Suprapubic skin (tissue), 4 donors: ENCODE results near the gene TAS1R1. TPM values are rescaled to one million over a fixed set of nuclear protein-coding genes. Genes with fewer than 3 reads are reported as not detected.

Experiments
- DNase-seq, 2 donors: peaks; one replicate each; pipeline ENCODE4 v3.0.0-alpha.2; 2019; ENCODE audit warnings: low spot score in 2 of 2
- H3K27ac ChIP-seq: fragments of 200-600 bp; sonication (generic); one replicate; pipeline ENCODE4 v1.5.1; 2019
- H3K27me3 ChIP-seq: fragments of 200-600 bp; sonication (generic); one replicate; pipeline ENCODE4 v1.5.1; 2019
- H3K36me3 ChIP-seq: fragments of 200-600 bp; sonication (generic); one replicate; pipeline ENCODE4 v1.5.1; 2019
- H3K4me1 ChIP-seq: fragments of 200-600 bp; sonication (generic); one replicate; pipeline ENCODE4 v1.5.1; 2019
- H3K4me3 ChIP-seq: fragments of 200-600 bp; sonication (generic); one replicate; pipeline ENCODE4 v1.5.1; 2019; ENCODE audit warnings: mild to moderate bottlenecking
- H3K9me3 ChIP-seq: fragments of 200-600 bp; sonication (generic); one replicate; pipeline ENCODE4 v1.5.1; 2019
- EP300 ChIP-seq: sonication (generic); formaldehyde crosslinking; IDR thresholded peaks from one replicate; pipeline ENCODE4 v1.6.1; 2017; ENCODE audit warnings: antibody characterized with exemption
- POLR2A ChIP-seq, 2 donors: fragments of 450-650 bp; IDR thresholded peaks; one replicate each; pipeline ENCODE4 v1.6.1; 2017; ENCODE audit warnings: antibody characterized with exemption in 2 of 2, mild to moderate bottlenecking in 2 of 2, moderate library complexity in 2 of 2
- POLR2AphosphoS5 ChIP-seq, 3 donors: sonication (generic); formaldehyde crosslinking; IDR thresholded peaks; one replicate each; pipeline ENCODE4 v1.6.1; 2017; ENCODE audit warnings: antibody characterized with exemption in 3 of 3
- WGBS: methylation state at CpG from one replicate; pipeline ENCODE4 v1.1.5; 2018; 5-methylcytosine and 5-hydroxymethylcytosine counted together
- total RNA-seq, 4 donors: library from RNA; depleted of rRNA; stranded (reverse); fragments of >200 nt; gene quantifications; one replicate each; pipeline ENCODE4 v1.1.0, GENCODE V29; 2016
- TF ChIP-seq, protein P1 (sequence below), 2 donors: fragments of 200-600 bp in 1 of 2; fragments of 450-650 bp in 1 of 2; sonication (generic) in 1 of 2; IDR thresholded peaks; one replicate each; pipeline ENCODE4 v1.5.1; 2016 to 2019; ENCODE audit warnings: antibody characterized with exemption in 2 of 2, mild to moderate bottlenecking in 1 of 2, moderate library complexity in 1 of 2

TAS1R1 gene
- total RNA-seq, result under 1 TPM in 2 of 4 donors, not detected in 2; 0.40 to 0.45 TPM

DNA sequence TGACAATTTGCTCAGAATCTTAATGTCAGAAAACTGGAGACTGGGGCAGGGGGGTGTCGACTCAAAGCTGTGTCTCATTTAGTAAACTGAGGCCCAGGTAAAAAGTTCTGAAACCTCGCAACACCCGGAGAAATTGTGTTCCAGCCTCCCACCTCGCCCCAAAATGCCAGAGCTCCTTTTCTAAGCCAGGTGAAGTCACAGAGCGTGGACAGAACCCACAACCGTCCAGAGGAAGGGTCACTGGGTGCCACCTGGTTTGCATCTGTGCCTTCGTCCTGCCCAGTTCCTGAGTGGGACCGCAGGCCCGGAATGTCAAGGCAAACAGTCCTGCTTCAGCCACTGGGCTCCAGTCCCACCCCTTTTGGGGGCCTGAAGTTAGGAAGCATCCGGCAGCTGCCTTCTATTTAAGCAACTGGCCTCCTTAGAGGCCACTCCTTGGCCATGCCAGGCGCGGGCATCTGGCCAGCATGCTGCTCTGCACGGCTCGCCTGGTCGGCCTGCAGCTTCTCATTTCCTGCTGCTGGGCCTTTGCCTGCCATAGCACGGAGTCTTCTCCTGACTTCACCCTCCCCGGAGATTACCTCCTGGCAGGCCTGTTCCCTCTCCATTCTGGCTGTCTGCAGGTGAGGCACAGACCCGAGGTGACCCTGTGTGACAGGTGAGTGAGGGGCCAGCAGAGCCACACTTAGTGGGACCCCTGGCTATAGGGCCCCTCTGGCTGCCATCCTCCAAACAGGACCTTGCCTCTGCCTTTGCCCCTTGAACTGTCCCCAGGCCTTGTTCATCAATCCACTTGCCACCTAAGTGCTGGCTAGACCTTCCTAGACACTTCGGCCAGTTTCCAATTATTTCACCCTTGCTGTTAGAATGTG, at the start of gene TAS1R1:
Gene TAS1R1 (plus strand): TSS at position 401 of the 872 bp plus-strand sequence. CDS start 67 bp downstream, at position 468.
- DNase-seq, result peak in 1 of 2 donors; percentile 71
- Histone ChIP-seq H3K36me3 (peaks cover 4% of the 10 kb centered on the region), H3K4me1 (peaks cover 23% of the 10 kb centered on the region), H3K9me3 (no peaks in the 10 kb centered on the region), H3K27me3 (no peaks in the 10 kb centered on the region), H3K27ac (peak within 1 kb of the TSS; percentile 84), H3K4me3 (peak within 1 kb of the TSS; percentile 99)
- WGBS, result 59% methylated on average over 16 of the region's 19 CpGs
- TF ChIP-seq POLR2A (IDR thresholded peaks at IDR 0.05), result no peak
- TF ChIP-seq POLR2AphosphoS5 (IDR thresholded peaks at IDR 0.05), result no peak
- TF ChIP-seq, protein P1, sequence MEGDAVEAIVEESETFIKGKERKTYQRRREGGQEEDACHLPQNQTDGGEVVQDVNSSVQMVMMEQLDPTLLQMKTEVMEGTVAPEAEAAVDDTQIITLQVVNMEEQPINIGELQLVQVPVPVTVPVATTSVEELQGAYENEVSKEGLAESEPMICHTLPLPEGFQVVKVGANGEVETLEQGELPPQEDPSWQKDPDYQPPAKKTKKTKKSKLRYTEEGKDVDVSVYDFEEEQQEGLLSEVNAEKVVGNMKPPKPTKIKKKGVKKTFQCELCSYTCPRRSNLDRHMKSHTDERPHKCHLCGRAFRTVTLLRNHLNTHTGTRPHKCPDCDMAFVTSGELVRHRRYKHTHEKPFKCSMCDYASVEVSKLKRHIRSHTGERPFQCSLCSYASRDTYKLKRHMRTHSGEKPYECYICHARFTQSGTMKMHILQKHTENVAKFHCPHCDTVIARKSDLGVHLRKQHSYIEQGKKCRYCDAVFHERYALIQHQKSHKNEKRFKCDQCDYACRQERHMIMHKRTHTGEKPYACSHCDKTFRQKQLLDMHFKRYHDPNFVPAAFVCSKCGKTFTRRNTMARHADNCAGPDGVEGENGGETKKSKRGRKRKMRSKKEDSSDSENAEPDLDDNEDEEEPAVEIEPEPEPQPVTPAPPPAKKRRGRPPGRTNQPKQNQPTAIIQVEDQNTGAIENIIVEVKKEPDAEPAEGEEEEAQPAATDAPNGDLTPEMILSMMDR (IDR thresholded peaks at IDR 0.05), result no peak
- no peak for TF ChIP-seq EP300

DNA sequence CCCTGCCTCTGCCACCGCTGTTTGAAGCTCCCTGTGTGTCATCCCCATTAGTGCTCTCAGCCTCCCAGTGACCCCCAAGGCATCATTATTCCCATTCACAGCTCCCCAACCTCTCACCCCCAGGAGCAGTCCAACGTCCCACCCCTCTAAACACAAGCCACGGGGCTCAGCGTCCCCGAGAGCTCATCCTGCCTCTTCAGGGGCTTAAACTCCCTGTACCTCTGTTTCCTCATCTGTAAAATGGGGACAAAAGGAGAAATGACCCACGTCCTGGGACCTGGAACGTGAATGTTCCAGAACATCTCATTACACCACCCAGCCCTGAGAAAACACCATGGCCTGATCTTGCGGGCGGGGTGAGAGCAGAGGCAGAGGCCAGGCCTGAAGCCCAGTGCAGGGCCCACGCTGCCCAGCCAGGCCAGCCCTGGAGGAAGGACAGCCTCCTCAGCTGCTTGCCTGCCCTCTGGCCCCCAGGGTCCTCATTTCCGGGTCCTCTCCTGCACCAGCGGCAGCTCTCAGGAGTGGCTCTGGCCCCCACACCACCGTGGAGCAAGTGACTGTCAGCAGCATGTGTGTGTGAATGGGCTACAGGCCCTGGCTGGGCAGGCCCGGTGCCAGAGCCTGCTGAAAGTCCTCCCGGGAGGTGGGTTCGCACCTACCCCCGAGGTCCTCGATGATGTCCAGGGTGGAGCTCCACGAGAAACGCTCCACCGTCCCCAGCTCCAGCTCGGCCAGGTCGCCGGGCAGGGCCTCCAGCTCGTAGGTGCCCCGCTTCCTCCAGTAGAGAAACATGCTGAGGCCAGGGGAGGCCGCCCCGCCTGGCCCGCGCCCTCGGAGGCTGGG, 49.5 kb upstream of the TAS1R1 start:
- Histone ChIP-seq H3K4me1 (peaks cover 14% of the 10 kb centered on the region), H3K27me3 (no peaks in the 10 kb centered on the region)
- WGBS, result 90% methylated on average over 17 of the region's 31 CpGs

DNA sequence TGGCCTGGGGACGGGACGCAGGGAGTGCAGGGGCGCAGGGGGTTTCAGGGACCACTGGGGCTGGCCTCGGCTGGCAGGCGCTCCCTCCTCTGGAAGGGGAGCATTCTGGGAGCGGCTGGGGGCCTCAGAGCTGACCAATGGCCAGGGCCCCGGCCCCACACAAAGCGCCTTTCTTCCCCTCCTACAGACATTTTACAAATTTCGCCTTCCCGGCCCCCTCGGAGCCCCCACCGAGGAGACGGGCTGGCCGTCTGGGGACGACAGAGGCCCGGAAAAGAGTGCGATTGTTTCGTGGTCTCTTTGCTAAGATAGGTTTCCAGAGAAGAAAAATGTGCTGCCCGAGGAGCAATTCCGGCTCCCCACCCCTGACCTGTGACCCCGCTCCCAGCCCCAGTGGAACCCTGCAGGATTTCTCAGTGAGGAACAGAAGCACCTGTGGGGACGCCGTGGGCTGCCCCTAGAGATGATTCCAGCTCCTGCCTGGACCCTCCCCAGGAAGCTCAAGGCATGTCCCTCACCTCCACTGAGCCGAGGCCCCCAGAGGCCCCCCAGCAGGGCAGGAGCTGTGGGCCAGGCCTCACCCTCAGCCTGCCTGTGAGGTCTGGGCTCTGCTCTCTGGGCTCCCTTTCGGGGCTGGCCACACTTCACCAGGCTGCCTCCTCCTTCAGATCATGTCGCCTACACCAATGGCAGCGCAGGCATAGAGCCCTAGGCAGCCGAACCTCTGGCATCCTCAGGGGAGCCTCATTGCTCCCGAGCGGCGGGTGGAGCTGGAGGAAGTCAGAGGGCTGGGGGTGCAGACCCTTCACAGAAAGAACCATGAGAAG, 48.7 kb upstream of the TAS1R1 start:
- TF ChIP-seq EP300 (no peak), POLR2AphosphoS5 (IDR thresholded peaks at IDR 0.05) (no peak), POLR2A (IDR thresholded peaks at IDR 0.05) (no peak)
- TF ChIP-seq, protein P1 (IDR thresholded peaks at IDR 0.05), result no peak
- no peak for DNase-seq
- WGBS, result 85% methylated on average over 26 of the region's 31 CpGs
- Histone ChIP-seq H3K27me3 (no peaks in the 10 kb centered on the region), H3K4me3 (no peak overlapping the region), H3K9me3 (no peaks in the 10 kb centered on the region), H3K4me1 (peaks cover 14% of the 10 kb centered on the region), H3K36me3 (no peaks in the 10 kb centered on the region), H3K27ac (no peak overlapping the region)

More for the DNA sequence above, 49.5 kb upstream of the TAS1R1 start:
- H3K27ac ChIP-seq, result no peak overlapping the region
- H3K36me3 ChIP-seq, result no peaks in the 10 kb centered on the region
- no peak for DNase-seq
- H3K4me3 ChIP-seq, result no peak overlapping the region
- no peaks in the 10 kb centered on the region for H3K9me3 ChIP-seq
- no peak for TF ChIP-seq POLR2AphosphoS5 (IDR thresholded peaks at IDR 0.05)
- TF ChIP-seq, protein P1 (IDR thresholded peaks at IDR 0.05), result no peak
- no peak for TF ChIP-seq POLR2A (IDR thresholded peaks at IDR 0.05)
- no peak for TF ChIP-seq EP300

DNA sequence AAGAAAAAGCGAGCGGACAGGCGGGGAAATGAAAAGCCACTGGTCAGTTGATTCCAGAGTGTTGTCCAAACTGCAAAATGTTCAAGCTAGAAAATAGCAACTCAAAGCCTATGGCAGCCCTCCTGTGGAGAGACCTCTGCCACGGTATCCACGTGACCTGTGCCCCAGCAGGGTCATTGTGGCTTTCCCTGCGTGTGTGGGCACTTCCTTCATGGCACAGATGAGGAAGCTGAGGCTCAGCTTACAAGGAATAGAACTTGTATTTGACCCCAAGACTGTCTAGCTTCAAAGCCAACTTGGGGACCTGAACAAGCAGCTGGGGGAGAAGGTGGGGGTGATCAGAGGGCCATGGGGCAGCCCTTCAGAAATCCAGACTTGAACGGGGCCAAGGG, 48.1 kb upstream of the TAS1R1 start:
- no peak overlapping the region for H3K4me3 ChIP-seq
- H3K36me3 ChIP-seq, result no peaks in the 10 kb centered on the region
- no peaks in the 10 kb centered on the region for H3K27me3 ChIP-seq
- H3K9me3 ChIP-seq, result no peaks in the 10 kb centered on the region
- TF ChIP-seq, protein P1 (IDR thresholded peaks at IDR 0.05), result no peak
- no peak for TF ChIP-seq POLR2AphosphoS5 (IDR thresholded peaks at IDR 0.05)
- TF ChIP-seq EP300, result no peak
- TF ChIP-seq POLR2A (IDR thresholded peaks at IDR 0.05), result no peak
- H3K27ac ChIP-seq, result no peak overlapping the region
- DNase-seq, result no peak
- H3K4me1 ChIP-seq, result peaks cover 9% of the 10 kb centered on the region
- 79% methylated on average over 7 of the region's 7 CpGs for WGBS
